GM12891 (cell line): ENCODE measurements around the gene NEURL4.

Source experiments
- POLR2A ChIP-seq: IDR thresholded peaks from 2 replicates; pipeline ENCODE4 v1.6.1; 2011; ENCODE audit warnings: low read depth, low read length, control low read depth
- POLR2AphosphoS5 ChIP-seq: IDR thresholded peaks from 2 replicates; pipeline ENCODE4 v1.6.1; 2011; ENCODE audit warnings: low read depth, low read length, control low read depth

GRCh38 chr17:7352910-7353635 is 23.9 kb upstream of the NEURL4 start:
- TF ChIP-seq POLR2A (no peak), POLR2AphosphoS5 (no peak)
